Esophagus muscularis mucosa (tissue), 4 donors: Measurements from ENCODE around the gene AKAP6. TPM values are rescaled to one million over a fixed set of nuclear protein-coding genes. Genes with fewer than 3 reads are reported as not detected.

Experiments used
- DNase-seq: peaks from one replicate; pipeline ENCODE4 v3.0.0-alpha.2; 2017; ENCODE audit errors: extremely low spot score
- H3K27ac ChIP-seq, 4 donors: fragments of 200-600 bp; sonication (generic); replicated peaks in 1 of 4; 1 replicate in 3 of 4; 2 replicates in 1 of 4; pipeline ENCODE4 v1.5.1; 2016 to 2019; ENCODE audit warnings: mild to moderate bottlenecking in 1 of 4
- H3K27me3 ChIP-seq, 4 donors: fragments of 200-600 bp; sonication (generic); one replicate each; pipeline versions ENCODE4 v1.5.1 to v1.6.0; 2016 to 2019
- H3K36me3 ChIP-seq, 4 donors: fragments of 200-600 bp; sonication (generic); one replicate each; pipeline ENCODE4 v1.5.1; 2016 to 2019
- H3K4me1 ChIP-seq, 4 donors: fragments of 200-600 bp; sonication (generic); one replicate each; pipeline ENCODE4 v1.5.1; 2016 to 2019
- H3K4me3 ChIP-seq, 4 donors: fragments of 200-600 bp; sonication (generic); 1 replicate in 2 of 4; 2 replicates in 2 of 4; pipeline ENCODE4 v1.5.1; 2016 to 2019; ENCODE audit warnings: mild to moderate bottlenecking in 4 of 4, moderate library complexity in 1 of 4
- H3K9me3 ChIP-seq, 4 donors: fragments of 200-600 bp; sonication (generic); 1 replicate in 3 of 4; 2 replicates in 1 of 4; pipeline ENCODE4 v1.5.1; 2016 to 2019
- EP300 ChIP-seq: sonication (generic); formaldehyde crosslinking; IDR thresholded peaks from one replicate; pipeline ENCODE4 v1.6.1; 2017; ENCODE audit warnings: antibody characterized with exemption
- POLR2A ChIP-seq: fragments of 450-650 bp; IDR thresholded peaks from one replicate; pipeline ENCODE4 v1.6.1; 2017; ENCODE audit warnings: antibody characterized with exemption, moderate library complexity, mild to moderate bottlenecking, low read depth
- POLR2AphosphoS5 ChIP-seq, 2 donors: sonication (generic); formaldehyde crosslinking; IDR thresholded peaks; one replicate each; pipeline ENCODE4 v1.6.1; 2017; ENCODE audit warnings: antibody characterized with exemption in 2 of 2
- WGBS: methylation state at CpG from one replicate; pipeline ENCODE4 v1.1.5; 2018; 5-methylcytosine and 5-hydroxymethylcytosine counted together
- intact Hi-C: fragments of 100-400 bp; cut with DNase I; formaldehyde crosslinking; loops from one replicate; pipeline ENCODE4 v1.15.1; 2023
- total RNA-seq, 4 donors: library from RNA; depleted of rRNA; stranded (reverse); fragments of >200 nt; gene quantifications; one replicate each; pipeline versions ENCODE4 v1.1.0 to v1.2.1, GENCODE V29; 2016
- TF ChIP-seq, protein P1 (sequence below), 3 experiments: fragments of 200-600 bp in 2 of 3; fragments of 450-650 bp in 1 of 3; sonication (generic) in 2 of 3; IDR thresholded peaks; one replicate each; pipeline ENCODE4 v1.5.1; 2017 to 2019; ENCODE audit warnings: antibody characterized with exemption in 3 of 3, mild to moderate bottlenecking in 2 of 3, moderate library complexity in 1 of 3

The AKAP6 gene
- total RNA-seq, 4 donors from 2014 or later = 21.3 to 38.6 (median 31.5) TPM

DNA sequence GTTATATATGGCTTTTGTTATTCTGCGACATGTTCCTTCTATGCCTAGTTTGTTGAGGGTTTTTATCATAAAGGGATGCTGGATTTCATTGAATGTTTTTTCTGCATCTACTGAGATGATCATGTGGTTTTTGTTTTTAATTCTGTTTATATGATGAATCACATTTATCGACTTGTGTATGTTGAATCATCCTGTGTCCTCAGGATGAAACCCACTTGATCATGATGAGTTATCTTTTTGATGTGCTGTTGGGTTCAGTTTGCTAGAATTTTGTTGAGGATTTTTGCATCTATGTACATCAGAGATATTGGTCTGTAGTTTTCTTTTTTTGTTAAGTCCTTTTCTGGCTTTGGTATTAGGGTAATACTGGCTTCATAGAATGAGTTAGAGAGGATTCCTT is 291.2 kb downstream of the AKAP6 start:
- Histone ChIP-seq H3K4me1 (no peaks in the 10 kb centered on the region), H3K27me3 (no peaks in the 10 kb centered on the region), H3K4me3 (no peak overlapping the region), H3K9me3 (no peaks in the 10 kb centered on the region), H3K36me3 (no peaks in the 10 kb centered on the region), H3K27ac (no peak overlapping the region)
- no peak for DNase-seq
- intact Hi-C loops = no loop called here
- WGBS = 77% methylated on average over 2 of the region's 2 CpGs
- TF ChIP-seq POLR2A (no peak), EP300 (no peak), POLR2AphosphoS5 (IDR thresholded peaks at IDR 0.05) (no peak)
- TF ChIP-seq, protein P1, sequence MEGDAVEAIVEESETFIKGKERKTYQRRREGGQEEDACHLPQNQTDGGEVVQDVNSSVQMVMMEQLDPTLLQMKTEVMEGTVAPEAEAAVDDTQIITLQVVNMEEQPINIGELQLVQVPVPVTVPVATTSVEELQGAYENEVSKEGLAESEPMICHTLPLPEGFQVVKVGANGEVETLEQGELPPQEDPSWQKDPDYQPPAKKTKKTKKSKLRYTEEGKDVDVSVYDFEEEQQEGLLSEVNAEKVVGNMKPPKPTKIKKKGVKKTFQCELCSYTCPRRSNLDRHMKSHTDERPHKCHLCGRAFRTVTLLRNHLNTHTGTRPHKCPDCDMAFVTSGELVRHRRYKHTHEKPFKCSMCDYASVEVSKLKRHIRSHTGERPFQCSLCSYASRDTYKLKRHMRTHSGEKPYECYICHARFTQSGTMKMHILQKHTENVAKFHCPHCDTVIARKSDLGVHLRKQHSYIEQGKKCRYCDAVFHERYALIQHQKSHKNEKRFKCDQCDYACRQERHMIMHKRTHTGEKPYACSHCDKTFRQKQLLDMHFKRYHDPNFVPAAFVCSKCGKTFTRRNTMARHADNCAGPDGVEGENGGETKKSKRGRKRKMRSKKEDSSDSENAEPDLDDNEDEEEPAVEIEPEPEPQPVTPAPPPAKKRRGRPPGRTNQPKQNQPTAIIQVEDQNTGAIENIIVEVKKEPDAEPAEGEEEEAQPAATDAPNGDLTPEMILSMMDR (IDR thresholded peaks at IDR 0.05) = no peak

- DNase-seq = no peak
- 84% methylated on average over 1 of the region's 1 CpG for WGBS
Observed at GRCh38 chr14:32620724-32621123, 291.6 kb downstream of the AKAP6 start.

GRCh38 chr14:32621585-32621984 is 292.5 kb downstream of the AKAP6 start:
- Histone ChIP-seq H3K4me1 (no peaks in the 10 kb centered on the region), H3K27me3 (no peaks in the 10 kb centered on the region), H3K9me3 (no peaks in the 10 kb centered on the region), H3K27ac (no peak overlapping the region), H3K4me3 (no peak overlapping the region), H3K36me3 (no peaks in the 10 kb centered on the region)
- no peak for DNase-seq
- WGBS = 93% methylated on average over 1 of the region's 1 CpG
- intact Hi-C loops = no loop called here
- TF ChIP-seq POLR2AphosphoS5 (IDR thresholded peaks at IDR 0.05) (no peak), EP300 (no peak), POLR2A (no peak)
- TF ChIP-seq, protein P1 (IDR thresholded peaks at IDR 0.05) = no peak

More at GRCh38 chr14:32620724-32621123, 291.6 kb downstream of the AKAP6 start:
- no peak for TF ChIP-seq POLR2A
- no peak for TF ChIP-seq POLR2AphosphoS5 (IDR thresholded peaks at IDR 0.05)
- no peak for TF ChIP-seq EP300
- H3K27ac ChIP-seq = no peak overlapping the region
- no peaks in the 10 kb centered on the region for H3K36me3 ChIP-seq
- intact Hi-C loops = no loop called here
- no peaks in the 10 kb centered on the region for H3K9me3 ChIP-seq
- H3K4me1 ChIP-seq = no peaks in the 10 kb centered on the region
- no peaks in the 10 kb centered on the region for H3K27me3 ChIP-seq
- no peak overlapping the region for H3K4me3 ChIP-seq

DNA sequence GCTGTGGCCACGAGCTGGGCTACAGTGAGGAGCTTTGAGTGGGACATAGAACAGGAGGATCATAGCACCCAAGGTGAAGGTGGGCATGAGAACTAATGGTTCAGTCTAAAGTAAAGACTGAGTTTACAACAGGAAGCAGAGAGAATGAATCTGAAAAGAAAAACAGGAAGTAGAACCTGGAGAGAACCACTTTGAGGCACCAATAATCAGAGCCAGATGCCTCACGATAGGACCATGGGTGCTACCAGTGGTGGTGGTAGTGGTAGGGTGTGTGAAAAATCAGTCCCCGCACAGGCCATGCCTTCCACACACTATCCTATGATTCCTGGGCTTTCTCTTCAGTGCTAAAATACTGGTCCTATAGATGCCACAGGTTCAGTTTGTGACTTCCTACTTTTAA is 293.6 kb downstream of the AKAP6 start:
- DNase-seq = no peak
- 90% methylated on average over 3 of the region's 3 CpGs for WGBS
- intact Hi-C loops = no loop called here

DNA sequence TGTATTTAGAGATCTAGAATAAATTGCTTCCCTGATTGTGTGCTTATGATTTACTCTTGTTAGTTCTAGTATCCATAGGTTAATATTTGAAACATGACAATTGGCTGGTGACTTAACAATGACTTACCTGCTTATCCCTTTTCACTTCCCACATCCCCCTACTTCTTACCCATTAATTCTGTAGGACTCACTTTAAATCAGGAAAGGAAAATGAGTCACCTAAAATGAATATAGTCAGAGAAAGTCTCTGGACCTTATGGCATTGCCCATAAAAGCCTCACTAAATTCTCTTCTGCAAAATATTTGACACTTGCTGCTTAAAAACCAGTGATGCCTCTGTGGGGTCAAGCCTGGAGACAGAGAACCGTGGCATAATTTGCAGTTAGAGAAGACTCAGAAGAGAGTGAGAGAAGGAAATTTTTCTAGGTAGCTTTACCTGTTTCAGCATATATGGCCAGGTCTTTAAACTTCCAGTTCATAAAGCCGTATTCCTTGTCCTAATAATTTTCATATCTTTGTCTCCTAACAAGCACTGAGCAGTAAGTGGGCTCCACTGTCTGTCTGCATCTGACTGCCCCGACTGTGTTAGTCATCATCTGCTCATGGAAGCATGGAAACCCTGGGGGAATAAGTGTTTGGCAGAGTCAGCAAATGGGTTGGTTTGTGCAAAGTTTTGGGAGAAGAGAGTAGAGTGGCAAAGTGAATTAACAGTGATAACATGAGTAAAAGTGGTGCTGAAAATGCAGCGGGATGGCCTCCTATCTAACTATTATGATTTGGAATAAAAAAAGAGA is 294.4 kb downstream of the AKAP6 start:
- 89% methylated on average over 4 of the region's 4 CpGs for WGBS
- peaks cover 0 to 4% (median 0%) of the 10 kb centered on the region in 4 donors for H3K4me1 ChIP-seq

More for the DNA sequence above, 293.6 kb downstream of the AKAP6 start:
- Histone ChIP-seq H3K4me1 (peaks cover 0 to 4% (median 0%) of the 10 kb centered on the region in 4 donors), H3K4me3 (no peak overlapping the region), H3K9me3 (no peaks in the 10 kb centered on the region), H3K27me3 (no peaks in the 10 kb centered on the region), H3K27ac (no peak overlapping the region), H3K36me3 (no peaks in the 10 kb centered on the region)
- TF ChIP-seq EP300 = no peak
- TF ChIP-seq POLR2A = no peak
- TF ChIP-seq POLR2AphosphoS5 (IDR thresholded peaks at IDR 0.05) = no peak
- TF ChIP-seq, protein P1 (IDR thresholded peaks at IDR 0.05) = no peak

More for the DNA sequence above, 294.4 kb downstream of the AKAP6 start:
- H3K27ac ChIP-seq = no peak overlapping the region
- no peaks in the 10 kb centered on the region for H3K9me3 ChIP-seq
- no peaks in the 10 kb centered on the region for H3K36me3 ChIP-seq
- no peak for DNase-seq
- TF ChIP-seq POLR2A = no peak
- TF ChIP-seq EP300 = no peak
- H3K27me3 ChIP-seq = no peaks in the 10 kb centered on the region
- intact Hi-C loops = no loop called here
- H3K4me3 ChIP-seq = no peak overlapping the region
